ENCODE results near the gene ERGIC1.
A peak's percentile ranks its signal among the peaks of the same experiment; 100 is the strongest.

ERGIC1 gene

DNA sequence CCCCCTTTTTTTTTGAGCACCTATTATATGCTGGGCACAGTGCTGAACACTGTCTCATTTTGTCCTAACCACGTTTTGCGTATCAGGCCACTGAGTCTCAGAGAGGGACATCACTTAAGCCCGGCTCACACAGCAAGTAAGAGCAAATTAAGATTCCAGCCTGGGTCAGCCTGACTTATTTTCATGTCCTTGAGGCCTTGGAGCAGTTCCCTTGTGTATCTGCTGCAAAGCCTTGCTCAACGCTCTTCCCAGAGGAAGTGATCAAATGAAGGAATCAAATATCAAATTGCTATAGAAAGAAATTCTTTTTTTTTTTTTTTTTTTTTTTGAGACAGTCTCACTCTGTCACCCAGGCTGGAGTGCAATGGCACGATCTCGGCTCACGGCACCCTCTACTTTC is 30.7 kb downstream of the ERGIC1 start:
- DNase-seq (ENCODE audit: extremely low read depth, low read depth), result no peak
- TF ChIP-seq, protein P1, sequence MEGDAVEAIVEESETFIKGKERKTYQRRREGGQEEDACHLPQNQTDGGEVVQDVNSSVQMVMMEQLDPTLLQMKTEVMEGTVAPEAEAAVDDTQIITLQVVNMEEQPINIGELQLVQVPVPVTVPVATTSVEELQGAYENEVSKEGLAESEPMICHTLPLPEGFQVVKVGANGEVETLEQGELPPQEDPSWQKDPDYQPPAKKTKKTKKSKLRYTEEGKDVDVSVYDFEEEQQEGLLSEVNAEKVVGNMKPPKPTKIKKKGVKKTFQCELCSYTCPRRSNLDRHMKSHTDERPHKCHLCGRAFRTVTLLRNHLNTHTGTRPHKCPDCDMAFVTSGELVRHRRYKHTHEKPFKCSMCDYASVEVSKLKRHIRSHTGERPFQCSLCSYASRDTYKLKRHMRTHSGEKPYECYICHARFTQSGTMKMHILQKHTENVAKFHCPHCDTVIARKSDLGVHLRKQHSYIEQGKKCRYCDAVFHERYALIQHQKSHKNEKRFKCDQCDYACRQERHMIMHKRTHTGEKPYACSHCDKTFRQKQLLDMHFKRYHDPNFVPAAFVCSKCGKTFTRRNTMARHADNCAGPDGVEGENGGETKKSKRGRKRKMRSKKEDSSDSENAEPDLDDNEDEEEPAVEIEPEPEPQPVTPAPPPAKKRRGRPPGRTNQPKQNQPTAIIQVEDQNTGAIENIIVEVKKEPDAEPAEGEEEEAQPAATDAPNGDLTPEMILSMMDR (IDR thresholded peaks at IDR 0.05; ENCODE audit: low read depth, low read length), result no peak

DNA sequence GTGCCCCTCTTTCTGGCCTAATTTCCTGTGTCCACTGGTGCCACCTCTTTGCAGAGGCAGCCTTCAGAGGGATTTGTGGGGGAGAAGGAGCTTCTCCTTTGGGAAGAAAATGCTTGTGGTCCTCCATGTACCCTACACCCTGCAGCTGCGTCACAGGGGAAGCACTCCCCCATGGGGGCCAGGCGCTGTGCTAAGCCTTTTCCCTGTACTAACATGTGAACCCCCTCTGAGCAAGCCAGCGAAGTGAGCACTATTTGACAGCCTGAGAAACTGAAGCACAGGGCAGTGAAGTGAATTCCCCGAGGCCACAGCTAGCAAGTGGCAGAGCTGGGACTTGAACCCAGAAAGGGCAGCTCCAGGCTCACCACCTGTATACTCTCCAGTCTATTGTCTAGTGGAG is 32.3 kb downstream of the ERGIC1 start:
- no peak for DNase-seq (ENCODE audit: extremely low read depth, low read depth)
- TF ChIP-seq, protein P1 (IDR thresholded peaks at IDR 0.05; ENCODE audit: low read depth, low read length), result no peak

DNA sequence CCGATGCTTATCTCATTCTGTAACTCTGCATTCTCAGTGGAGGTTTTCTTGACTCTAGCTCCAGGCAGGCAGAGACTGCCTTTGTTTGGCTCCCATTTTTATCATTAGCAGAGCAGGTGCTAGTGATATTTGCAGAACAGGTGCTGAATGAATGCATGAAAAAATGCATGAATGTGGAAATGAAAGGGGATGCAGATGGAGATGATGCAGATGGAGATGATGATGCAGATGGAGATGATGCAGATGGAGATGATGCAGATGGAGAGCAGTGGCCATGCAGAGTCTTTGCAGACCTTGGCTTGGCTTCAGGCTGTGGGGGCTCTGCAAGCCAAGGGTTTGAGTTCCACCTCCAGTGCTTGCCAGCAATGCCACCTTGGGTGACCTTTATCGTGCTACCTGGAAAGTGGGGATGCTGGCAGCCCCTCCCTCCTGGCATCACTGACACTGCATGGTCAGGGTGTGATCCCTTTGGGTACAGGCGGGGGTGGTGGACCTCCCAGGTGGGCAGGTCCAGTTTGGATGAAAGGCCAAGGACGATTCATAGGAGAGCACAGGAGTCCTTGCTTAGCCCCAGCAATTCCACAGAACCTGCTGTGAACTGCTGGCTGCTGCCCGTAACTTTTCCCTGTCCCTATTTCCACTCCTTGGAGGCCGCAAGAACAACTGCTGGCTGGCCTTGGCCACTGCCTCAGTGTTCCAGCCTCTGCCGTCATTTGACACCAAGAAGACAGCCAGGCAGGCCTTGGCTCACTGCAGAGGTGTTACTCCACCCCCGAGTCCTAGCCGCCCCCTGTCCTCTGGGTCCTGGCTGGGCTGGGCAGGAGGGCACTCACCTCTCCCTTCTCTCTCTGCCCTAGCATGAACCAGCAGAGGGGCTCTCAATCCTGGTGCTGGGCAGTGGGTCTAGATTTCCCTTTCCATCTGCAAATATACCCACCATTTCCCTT is 33.0 kb downstream of the ERGIC1 start:
- TF ChIP-seq, protein P1 (IDR thresholded peaks at IDR 0.05; ENCODE audit: low read depth, low read length), result no peak
- no peak for DNase-seq (ENCODE audit: extremely low read depth, low read depth)

DNA sequence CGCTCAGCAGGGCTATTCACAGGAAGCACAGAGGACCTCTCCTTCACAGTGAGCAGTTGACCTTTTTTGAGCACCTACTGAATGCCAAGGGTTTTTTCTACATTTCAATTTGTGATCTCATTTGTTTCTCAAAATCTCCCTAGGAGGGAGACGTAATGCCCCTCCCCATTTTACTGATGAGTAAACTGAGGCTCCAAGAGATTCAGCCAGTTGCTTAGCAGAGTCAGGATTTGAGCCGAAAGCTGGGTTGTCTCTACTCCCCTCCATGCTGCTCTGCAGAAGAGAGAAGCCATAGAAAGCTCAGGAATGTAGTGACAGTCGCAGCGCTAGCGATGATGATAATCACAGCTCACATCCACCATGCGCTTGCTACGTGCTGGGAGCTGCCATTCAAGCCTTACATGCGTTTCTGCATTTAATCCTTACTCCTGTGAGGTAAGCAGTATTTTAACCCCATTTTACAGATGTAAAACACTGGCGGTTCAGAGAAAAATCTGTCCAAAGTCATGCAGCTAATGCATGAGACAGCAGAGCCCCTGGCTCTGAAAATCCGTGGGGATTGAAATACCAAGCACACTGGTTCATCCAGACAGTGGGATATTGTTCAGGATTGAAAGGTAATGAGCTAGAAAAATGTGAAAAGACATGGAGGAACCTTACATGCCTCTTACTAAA is 33.8 kb downstream of the ERGIC1 start:
- no peak for DNase-seq (ENCODE audit: extremely low read depth, low read depth)
- TF ChIP-seq, protein P1 (IDR thresholded peaks at IDR 0.05; ENCODE audit: low read depth, low read length), result no peak

DNA sequence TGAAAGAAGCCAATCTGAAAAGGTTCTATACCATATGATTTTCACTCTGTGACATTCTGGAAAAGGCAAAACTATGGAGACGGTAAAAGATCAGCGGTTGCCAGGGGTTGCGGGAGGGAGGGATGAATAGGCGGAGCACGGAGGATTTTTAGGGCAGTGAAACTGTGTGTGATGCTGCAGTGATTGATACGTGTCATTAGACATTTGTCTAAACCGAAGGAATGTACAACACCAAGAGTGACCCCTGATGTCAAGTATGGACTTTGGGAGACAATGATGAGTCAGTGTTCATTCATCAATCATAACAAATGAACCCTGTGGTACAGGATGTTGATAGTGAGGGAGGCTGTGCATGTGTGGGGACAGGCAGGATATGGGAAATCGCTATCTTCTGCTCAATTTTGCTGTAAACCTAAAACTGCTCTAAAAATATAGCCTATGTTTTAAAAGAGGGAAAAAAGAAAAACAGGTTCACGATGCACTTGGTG is 34.4 kb downstream of the ERGIC1 start:
- DNase-seq (ENCODE audit: extremely low read depth, low read depth), result no peak

DNA sequence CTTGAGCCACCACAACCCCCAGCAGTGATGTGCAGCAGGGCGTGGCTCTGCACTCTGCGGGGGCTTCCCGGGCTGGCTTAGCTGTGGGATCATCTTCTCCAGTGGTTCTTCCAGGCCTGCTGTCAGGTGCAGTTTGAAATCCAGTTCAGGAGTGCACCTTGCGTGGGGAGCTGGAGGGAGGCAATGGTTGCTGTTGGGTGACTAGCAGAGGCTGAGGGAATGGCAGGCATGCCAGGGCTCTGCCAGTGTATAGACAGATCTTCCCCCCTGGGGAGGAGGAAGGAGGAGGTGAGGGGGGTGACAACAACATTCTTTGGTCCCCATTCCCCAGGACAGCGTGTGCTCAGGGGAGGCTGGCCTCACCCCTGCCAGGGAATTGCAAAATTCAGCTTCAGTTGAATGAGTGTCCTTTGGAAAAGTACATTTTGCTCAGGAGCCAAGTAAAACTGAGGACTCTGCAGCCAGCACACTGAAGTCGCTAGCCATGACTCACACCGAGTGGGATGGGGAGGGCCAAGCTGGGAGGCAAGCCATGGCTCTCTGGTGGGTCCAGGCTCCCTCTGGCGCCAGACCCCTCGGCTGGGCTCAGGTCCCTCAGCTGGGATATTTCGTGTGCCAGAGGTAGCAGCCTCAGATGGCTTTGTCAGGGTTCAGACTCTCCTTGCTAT is 35.0 kb downstream of the ERGIC1 start:
- DNase-seq (ENCODE audit: extremely low read depth, low read depth), result peak; percentile 73
- TF ChIP-seq, protein P1 (IDR thresholded peaks at IDR 0.05; ENCODE audit: low read depth, low read length), result peak; percentile 53

More for the DNA sequence above, 34.4 kb downstream of the ERGIC1 start:
- TF ChIP-seq, protein P1 (IDR thresholded peaks at IDR 0.05; ENCODE audit: low read depth, low read length), result no peak
